ENCODE measurements around the gene PEX10.

Gene PEX10

GRCh38 chr1:2402420-2402819 lies 9.9 kb downstream of the PEX10 start:
- no peak for DNase-seq

- no peak for DNase-seq
Measured at GRCh38 chr1:2400950-2401649, 11.3 kb downstream of the PEX10 start.

- DNase-seq, result no peak
Measured at GRCh38 chr1:2400576-2400909, 11.8 kb downstream of the PEX10 start.

- DNase-seq, result no peak
Measured at GRCh38 chr1:2399890-2400575, 12.3 kb downstream of the PEX10 start.

- no peak for DNase-seq
Measured at GRCh38 chr1:2398871-2399270, 13.5 kb downstream of the PEX10 start.

- DNase-seq, result no peak
Measured at GRCh38 chr1:2397007-2397679, 15.2 kb downstream of the PEX10 start.

- no peak for DNase-seq
Measured at GRCh38 chr1:2396476-2396875, 15.9 kb downstream of the PEX10 start.

GRCh38 chr1:2396059-2396458 lies 16.3 kb downstream of the PEX10 start:
- DNase-seq, result no peak

GRCh38 chr1:2395245-2395644 lies 17.1 kb downstream of the PEX10 start:
- DNase-seq, result no peak

GRCh38 chr1:2394761-2395160 lies 17.6 kb downstream of the PEX10 start:
- no peak for DNase-seq

- DNase-seq, result no peak
Measured at GRCh38 chr1:2394220-2394619, 18.1 kb downstream of the PEX10 start.

GRCh38 chr1:2393471-2393877 lies 18.9 kb downstream of the PEX10 start:
- DNase-seq, result no peak

GRCh38 chr1:2392686-2393085 lies 19.7 kb downstream of the PEX10 start:
- DNase-seq, result no peak

GRCh38 chr1:2391931-2392509 lies 20.3 kb downstream of the PEX10 start:
- DNase-seq, result no peak

GRCh38 chr1:2391041-2391930 lies 21.1 kb downstream of the PEX10 start, which contains the start of the genes MORN1 and RER1:
Gene MORN1 (minus strand): TSS chr1:2391554. CDS start chr1:2391533, 21 bp downstream.
Gene RER1 (plus strand): TSS chr1:2391841. CDS start chr1:2395791, 3,950 bp downstream.
- peak; percentile 95 for DNase-seq

- DNase-seq, result no peak
Measured at GRCh38 chr1:2389644-2390043, 22.7 kb downstream of the PEX10 start.

- no peak for DNase-seq
Measured at GRCh38 chr1:2388004-2388913, 24.1 kb downstream of the PEX10 start.

GRCh38 chr1:2386636-2387611 lies 25.4 kb downstream of the PEX10 start:
- no peak for DNase-seq

- no peak for DNase-seq
Measured at GRCh38 chr1:2385606-2386280, 26.6 kb downstream of the PEX10 start.
